GM18907 (cell line): ENCODE results near the gene GSS.

Source experiments
- ATAC-seq: cut with Tn5 transposase; IDR thresholded peaks from one replicate; pipeline ENCODE4 v1.9.1; 2021; ENCODE audit warnings: mild to moderate bottlenecking, moderate library complexity; ENCODE audit not compliant: unreplicated experiment

The GSS gene

DNA sequence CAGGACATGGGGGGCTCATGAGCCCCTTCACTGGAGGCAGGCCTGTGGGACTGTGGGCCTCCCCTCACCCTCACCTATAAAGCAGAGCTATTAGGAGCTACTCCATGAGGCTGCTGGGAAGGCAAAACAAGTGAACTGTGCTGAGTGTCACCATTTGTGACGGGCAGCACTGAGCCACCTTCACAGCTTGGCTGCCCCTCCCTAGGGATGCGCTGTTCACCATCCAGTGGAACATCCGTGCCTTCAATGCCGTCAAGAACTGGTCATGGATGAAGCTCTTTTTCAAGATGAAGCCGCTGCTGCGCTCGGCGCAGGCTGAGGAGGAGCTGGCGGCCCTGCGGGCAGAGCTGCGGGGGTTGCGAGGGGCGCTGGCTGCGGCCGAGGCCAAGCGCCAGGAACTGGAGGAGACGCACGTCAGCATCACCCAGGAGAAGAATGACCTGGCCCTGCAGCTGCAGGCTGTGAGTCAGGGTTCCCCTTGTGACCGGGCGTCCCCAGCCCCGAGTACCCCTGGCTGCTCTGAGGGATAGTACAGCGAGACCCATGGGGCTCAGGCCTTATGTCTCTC is 38.4 kb upstream of the GSS start:
- no peak for ATAC-seq

DNA sequence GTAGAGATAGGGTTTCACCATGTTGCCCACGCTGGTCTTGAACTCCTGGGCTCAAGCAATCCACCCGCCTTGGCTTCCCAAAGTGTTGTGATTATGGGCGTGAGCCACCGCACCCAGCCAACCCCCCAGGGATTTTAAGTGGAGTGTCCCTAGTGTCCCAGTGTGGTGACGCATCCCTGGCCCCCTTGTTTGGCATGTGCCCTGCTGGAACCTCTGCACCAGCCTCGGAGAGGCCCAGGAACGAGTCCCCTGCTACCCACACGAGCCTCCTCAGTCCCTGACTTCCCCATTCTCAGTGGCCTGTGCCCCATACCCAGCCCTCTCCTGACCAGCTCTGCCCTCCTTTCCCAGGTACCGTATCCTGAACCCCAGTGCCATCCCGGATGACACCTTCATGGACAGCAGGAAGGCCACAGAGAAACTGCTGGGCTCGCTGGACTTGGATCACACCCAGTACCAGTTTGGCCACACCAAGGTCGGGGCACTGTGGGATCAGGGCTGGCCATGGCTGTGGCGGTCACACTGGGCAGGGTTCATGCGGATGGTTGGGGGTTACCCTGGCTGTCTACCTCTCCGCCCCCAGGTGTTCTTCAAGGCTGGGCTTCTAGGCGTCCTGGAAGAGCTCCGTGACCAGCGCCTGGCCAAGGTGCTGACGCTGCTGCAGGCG is 37.3 kb upstream of the GSS start:
- ATAC-seq: no peak

DNA sequence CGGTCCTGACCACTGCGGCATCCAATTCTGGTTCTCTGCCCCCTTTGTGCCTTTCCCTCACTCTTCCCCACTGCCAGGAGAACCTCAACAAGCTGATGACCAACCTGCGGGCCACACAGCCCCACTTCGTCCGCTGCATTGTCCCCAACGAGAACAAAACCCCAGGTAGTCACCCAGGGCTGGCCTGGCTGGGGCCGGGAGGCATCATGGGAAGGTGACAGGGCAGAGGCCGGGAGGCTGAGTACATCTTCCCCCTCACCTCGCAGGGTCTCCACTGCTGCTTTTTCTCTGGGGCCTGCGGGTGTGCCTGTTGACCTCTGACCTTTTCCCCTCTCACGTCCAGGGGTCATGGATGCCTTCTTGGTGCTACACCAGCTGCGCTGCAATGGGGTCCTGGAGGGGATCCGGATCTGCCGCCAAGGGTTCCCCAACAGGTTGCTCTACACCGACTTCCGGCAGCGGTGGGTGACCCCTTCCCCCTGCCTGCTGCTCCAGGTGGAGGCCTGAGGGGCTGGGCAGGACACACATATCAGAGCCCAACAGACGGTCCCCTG is 35.1 kb upstream of the GSS start:
- no peak for ATAC-seq

DNA sequence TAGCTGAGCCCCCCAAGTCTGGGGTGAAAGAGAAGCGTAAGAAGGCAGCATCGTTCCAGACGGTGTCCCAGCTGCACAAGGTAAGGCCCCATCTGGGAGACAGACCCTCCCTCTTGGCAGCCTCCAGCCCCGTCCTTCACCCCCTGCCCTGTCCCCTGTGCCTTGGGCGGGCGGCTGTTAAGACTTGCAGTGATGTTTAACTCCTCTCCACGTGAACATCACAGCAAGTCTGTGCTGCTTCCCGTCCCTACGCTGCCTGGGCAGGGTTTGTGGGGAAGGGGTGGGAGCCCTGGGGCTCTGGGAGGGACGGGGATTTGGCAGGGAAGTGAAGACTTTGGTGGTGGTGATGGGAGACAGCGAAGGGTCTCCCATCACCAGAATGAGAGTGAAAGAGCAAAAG is 34.6 kb upstream of the GSS start:
- ATAC-seq: no peak

DNA sequence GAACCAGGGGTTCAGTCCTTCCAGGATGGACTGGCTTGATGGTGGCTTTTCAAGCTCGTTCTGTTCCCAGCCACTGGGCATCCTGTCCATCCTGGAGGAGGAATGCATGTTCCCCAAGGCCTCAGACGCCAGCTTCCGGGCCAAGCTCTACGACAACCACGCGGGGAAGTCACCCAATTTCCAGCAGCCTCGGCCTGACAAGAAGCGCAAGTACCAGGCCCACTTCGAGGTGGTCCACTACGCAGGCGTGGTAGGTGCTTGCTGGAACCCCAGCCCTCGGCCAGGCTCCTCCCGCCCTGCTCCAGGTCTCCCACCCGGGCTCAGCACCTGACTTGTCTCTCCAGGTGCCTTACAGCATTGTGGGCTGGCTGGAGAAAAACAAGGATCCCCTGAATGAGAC is 34.1 kb upstream of the GSS start:
- ATAC-seq: no peak

DNA sequence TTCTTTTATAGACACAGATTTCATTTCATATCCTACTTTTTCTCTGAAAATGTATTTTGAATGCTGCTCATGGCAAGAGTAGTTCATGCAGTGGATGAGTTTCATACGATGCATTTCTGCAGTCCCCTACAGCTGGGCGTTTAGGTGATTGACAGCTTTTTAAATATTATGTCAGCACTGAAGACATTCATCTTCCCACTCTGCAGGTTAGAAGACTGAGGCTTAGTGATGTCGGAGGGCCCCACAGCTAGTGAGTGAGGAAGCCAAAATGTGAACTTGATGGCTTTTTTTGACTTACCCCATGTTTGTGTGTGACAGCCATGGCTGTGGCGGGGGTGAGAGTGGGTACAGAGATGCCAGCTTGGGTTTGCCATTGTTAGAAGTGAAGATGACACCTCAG is 33.5 kb upstream of the GSS start:
- no peak for ATAC-seq

DNA sequence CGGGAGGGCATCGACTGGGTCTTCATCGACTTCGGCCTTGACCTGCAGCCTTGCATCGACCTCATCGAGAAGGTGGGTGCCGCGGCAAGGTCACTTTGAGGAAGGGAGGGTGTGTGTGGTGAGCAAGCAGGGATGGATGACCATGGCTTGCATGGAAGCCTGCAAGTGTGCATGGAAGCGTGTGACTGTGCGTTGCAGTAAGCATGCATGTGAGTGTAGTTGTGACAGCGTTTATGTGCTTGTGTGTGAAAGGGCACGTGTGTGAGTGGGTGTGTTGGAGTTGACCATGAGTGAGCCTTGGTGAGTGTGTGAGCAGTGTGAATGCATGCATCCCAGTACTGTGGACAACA is 32.6 kb upstream of the GSS start:
- no peak for ATAC-seq

DNA sequence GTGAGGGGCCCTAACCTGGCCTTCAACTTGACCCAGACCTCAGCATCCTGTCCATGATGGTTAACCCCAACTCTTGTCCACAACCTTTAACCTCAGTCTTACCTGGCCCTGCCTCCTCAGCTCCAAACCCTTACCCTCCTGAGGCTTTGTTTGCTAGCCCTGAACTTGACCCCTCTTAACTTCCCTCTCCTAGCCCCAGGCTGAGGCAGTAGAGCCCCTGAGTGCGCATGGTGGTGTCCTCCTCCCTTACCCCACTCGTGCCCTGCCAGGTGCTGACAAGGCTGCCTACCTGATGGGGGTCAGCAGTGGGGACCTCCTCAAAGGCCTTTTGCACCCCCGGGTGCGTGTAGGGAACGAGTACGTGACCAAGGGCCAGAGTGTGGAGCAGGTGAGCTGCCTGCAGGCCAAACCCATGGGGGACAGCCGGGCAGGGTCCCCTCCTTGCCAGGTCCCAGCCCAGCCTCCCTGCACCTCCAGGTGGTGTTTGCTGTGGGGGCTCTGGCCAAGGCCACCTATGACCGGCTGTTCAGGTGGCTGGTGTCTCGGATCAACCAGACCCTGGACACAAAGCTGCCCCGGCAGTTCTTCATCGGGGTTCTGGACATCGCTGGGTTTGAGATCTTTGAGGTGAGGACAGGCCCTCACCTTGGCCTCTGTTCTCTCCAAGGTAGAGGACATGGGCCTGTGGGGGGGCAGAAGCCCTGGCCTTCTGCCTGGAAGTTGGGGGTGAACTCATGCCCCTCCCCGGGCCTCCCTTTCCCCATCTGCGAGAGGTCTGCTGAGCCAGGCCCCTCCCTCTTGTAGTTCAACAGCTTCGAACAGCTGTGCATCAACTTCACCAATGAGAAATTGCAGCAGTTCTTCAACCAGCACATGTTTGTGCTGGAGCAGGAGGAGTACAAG is 31.9 kb upstream of the GSS start:
- ATAC-seq: no peak

DNA sequence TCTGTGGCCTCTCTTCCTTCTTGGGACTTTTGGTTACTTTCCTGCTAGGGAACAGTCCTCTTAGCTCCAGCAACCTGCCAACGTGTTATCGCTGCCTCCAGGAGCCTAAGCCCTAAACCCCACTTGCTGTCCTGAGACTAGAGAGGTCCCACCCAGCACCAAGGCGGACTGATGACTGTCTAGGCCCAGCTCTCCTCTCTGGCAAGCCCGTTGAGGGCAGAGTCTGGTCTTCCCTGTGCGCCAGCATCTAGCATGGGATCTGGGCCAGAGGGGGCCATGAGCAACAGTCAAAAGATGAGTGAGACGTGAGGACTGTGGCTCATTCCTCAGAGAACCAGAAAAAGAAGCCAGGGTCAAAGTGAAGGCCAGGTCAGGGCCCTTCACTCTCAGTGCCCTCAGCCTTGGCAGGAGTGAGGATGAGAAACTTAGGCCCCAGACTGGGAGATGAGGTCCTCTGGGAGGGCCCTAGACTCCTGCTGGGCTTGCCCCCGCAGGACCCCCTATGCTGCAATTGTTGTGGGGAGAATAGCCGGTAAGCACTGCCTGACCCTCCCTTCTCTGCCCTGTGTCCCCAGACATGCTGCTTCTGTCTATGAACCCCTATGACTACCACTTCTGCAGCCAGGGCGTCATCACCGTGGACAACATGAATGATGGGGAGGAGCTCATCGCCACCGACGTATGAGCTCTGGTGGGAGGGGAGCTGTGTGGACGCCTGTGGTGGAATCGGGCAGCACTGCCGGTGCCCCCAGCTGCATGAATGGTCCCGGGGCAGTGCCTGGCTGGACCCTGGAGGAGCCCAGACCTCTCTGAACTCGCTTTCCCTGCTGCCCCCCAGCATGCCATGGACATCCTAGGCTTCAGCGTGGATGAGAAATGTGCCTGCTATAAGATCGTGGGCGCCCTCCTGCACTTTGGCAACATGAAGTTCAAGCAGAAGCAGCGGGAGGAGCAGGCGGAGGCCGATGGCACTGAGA is 31.0 kb upstream of the GSS start:
- ATAC-seq: no peak

DNA sequence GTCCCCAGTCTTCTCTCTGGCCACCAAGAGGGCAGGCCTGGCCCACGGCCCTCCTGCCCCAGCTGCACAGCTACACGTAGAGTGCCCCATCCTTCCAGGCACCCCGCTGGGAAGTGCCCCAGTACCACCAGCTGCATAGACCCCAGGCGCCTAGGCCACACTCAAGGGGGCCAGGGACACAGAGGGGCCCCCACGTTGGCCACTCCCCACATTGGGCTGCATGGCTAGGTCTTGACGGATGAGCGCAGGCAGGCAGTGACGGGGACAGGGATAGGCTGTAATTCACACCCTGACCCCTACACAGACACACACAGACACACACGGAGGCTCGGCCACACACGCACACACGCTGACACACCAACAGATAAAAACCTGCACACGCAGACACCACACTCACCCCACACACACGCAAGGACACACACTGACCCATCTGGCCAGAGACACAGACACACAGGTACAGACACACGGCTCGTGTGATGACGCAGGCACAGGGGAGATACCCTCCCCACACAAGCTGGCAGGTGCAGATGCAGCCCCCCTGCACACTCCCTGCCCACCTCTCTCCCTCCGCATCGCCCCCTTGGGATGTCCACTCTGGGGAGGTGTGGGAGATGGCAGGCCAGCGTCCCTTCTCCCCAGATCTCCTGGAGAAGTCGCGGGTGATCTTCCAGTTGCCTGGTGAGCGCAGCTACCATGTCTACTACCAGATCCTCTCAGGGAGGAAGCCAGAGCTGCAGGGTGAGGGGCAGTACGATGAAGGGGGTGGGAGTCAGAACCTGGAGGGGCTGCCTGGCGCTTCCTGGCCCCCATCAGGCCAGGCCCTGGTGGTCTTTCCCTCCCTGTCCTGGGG is 30.1 kb upstream of the GSS start:
- no peak for ATAC-seq

DNA sequence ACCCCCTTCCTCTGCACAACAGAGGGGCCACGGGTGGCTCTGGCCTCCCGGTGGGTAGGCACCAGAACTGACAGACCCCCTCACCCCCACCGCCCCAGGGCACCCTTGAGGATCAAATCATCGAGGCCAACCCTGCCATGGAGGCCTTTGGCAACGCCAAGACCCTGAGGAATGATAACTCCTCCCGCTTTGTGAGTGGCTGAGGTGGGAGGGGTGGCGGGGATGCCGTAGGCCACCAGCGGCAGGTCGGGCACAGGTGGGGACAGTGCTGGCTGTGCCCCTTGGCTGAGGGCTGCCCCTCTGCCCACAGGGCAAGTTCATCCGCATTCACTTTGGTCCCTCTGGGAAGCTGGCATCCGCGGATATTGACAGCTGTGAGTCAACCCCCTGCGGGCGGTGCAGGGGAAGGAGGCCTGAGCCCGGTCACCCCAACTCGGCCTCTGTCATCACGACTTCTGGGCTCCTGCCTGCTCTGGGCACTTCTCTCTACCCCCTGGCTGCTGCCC is 29.2 kb upstream of the GSS start:
- ATAC-seq: no peak

DNA sequence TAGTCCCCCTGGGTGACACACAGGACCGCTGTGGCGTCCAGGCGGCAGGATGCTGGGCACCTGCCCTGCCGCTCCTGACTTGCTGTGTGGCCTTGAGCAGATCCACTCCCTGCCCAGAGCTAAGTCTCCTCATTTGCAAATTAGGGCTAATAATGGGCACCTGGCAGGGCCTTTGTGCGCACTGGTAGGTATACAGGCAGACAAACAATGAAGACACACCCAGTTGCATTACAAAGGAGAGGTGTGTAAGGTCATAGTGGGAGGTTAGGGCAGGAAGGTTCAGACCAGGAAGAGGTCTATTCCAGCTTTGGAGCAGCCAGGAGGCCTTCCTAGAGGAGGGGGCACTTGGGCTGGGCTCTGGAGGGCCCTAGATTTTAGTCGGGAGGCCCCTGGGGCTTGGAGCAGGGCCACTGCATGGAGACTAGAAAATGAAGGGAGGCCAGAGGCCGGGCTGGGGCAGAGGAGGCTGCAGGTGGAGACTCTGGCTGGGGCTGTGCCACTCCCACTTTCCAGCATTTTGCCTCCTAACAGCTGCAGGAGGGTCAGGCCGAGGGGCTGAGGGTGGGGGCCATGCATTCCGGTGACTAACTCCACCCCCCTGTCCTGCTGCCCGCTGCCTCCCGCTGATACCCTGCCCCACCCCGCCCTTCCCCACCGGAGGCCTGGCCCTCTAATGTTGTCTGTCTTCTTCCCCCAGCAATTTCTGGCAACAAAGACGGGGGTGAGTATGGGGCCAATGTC is 28.6 kb upstream of the GSS start:
- no peak for ATAC-seq

DNA sequence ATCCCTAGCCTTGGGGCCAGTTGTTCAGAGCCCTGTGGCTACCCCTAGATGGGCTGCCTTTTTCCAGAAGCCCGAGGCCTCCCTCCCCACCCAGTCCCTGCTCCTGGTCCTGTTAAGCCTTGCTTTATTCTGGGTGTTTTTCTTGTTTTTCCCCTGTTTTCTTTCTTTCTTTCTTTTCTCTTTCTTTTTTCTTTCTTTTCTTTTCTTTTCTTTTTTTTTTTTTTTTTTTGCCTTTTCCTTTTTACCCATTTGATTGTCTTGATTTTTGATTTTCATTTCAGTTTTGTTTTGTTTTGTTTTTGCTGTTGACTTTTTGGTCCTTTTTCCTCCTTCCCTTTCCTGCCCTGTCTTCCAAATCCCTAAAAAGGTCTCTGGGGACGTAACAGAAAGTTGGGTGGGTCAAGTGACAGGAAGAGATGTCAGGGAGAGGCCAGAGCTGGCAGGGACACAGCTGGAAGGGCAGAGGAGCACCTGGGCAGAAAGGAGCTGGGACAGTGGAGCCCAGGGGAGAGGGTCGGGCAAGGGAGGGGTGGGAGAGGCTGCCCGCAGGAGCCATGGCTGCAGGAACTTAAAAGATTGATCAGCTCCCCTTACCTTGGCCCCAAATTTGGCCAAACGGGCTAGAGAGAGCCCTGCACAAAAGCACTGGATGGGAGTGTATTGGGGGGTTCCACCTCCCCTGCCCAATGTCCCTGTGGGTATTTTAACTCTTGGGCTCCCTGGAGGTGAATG is 27.6 kb upstream of the GSS start:
- no peak for ATAC-seq

DNA sequence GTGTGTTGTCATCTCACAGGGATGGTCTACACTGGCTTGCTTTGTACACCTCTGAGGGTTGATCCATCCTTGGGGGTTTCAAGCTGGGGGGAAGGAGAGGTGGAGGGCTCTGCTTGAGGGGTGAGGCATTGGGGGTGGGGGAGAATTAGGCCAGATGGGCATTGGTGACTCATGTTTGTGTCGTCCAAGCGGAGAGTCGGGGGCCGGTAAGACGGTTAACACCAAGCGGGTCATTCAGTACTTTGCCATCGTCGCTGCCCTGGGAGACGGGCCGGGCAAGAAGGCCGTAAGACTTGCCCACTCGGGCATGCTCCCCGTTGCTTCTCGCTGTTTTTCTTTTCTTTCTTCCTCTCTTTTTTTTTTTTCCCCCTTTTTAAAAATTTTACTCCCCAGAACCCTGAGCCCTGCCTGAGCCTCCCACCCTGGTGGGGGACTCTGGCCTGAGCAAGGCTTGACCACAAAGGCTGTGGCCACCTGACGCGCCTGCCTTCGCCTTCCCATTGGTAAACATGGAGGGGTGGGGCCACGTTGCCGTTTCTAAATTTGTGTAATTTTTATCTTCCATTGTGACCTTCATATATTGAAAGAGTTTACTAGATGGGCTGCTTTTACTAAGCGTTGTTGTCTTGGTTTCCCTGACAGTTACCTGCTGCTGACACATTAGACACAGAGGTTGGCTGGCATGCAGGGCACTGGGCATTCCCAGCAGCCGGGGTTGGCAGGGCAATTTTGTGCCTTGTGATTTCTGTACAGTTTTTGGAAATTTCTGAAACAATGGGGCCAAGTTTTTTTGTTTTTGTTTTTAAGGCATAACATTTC is 26.9 kb upstream of the GSS start:
- no peak for ATAC-seq

DNA sequence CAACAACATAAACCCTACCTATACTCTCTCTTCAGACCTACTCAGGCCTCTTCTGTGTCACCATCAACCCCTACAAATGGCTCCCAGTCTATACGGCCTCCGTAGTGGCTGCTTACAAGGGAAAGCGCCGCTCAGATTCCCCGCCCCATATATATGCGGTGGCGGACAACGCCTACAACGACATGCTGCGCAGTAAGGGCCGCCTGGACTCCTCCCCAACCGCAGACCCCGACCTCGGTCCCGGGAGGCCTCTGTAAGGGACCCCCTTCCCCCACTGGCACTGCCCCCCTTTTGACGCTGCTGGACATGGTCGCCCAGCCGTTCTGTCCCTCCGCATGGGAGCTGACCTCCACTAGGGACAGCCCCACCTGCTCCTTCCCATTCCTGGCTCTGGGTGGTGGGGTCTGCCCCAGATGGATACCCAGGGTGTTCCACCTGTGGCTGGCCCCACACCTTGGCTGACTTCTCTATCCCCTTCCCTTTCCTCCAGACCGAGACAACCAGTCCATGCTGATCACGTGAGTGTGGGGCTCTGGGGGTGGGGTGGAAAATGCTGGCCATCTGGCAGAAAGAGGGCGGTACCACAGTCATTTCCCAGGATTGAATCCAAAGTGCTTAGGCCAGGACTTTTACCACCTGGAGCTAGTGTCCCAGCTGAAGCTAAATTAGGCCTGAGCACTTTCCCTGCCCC is 25.1 kb upstream of the GSS start:
- no peak for ATAC-seq

DNA sequence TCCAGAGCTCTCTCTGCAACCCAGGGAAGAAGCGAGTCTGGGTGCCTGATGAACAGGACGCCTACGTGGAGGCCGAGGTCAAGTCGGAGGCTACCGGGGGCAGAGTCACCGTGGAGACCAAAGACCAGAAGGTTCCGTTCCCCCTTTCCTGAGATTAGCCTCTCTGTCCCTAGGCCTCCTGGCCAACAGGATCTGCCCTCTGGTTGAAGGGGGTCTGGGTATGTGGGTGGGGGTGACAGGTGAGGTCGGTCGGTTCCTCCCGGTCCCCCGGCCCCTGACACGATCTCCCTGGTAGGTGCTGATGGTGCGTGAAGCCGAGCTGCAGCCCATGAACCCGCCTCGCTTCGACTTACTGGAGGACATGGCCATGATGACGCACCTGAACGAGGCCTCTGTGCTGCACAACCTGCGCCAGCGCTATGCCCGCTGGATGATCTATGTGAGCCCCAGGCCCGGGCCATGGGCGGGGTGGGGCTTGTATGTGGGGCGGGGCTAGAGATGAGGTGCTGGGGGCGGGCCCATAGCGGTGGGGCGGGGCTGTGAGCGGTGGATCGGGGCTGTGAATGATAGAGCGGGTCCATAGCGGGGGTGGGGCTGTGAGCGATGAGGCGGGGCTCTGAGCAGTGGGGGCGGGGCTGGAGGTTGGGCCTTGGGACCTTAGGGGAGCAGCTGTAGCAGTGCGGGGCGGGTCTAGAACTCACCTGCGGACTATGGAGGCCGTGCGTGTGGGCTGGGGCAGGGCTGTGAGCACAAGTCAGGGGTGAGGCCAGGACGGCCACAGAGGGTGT is 24.0 kb upstream of the GSS start:
- no peak for ATAC-seq
